HG03095 (cell line): ENCODE data around the gene PPARD.
"Not testable (repeated sequence)": the region's sequence is repeated elsewhere in the genome, so short reads cannot be mapped to it uniquely, and the experiment has no call there.

ENCODE experiments used
- ATAC-seq: cut with Tn5 transposase; IDR thresholded peaks from one replicate; pipeline ENCODE4 v1.9.1; 2021; ENCODE audit warnings: moderate library complexity; ENCODE audit not compliant: unreplicated experiment

The PPARD gene

DNA sequence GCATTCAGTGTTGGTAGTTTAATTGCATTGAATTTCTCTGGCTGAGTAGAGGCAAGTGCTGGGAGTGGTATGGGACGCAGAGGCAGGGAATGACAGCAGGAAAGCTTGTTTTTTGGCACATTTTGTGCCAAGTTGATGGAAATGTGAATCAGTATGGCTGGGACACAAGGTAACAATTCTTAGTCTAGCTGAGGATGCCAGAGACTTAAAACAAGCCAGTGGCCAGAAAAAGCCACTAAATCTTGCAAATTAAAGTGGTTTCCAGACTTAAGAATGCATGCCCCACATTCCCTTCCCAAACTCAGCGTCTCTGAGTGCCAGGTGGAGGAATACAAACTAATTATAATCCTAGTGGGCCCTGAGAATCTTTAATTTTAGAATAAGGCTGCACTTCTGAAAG is 35.9 kb downstream of the PPARD start:
- ATAC-seq = no peak

DNA sequence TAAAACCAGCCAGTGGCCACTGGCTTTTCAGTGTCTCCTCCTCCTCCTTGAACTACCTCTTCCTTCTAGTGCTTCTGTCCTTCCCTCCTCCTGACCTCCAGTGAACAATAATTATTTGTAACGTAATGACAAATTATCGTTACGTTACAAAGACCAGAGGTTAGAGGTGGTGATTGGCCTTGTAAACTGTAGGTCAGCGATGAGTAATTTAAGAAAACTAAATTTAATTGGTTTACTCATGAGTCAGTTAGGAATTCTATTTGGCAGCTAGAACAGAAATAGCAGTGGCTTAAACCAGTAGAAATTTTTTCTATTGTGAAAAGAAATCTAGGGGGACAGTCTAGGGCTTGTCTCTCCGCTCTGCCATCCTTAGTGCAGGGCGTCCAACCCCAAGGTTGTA is 38.8 kb downstream of the PPARD start:
- ATAC-seq = no peak

DNA sequence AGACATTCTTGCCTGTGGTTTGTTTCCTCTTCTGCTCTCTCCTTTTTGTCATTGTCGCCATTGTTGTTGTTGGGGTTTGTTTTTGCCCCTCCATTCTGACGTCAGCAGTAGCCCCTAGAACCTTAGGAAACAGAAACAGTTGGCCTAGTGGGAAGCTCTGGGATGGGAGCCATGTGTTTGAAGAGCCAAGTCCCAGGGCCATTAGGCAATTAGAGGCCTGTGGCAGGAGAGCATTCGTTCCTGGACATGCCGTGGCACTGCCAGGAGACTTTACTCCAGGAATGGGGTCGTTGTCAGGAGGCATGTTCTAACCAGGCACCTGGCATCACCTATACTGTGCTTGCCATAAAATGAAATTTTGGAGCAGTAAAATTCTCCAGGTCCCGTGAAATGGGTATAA is 39.7 kb downstream of the PPARD start:
- no peak for ATAC-seq

DNA sequence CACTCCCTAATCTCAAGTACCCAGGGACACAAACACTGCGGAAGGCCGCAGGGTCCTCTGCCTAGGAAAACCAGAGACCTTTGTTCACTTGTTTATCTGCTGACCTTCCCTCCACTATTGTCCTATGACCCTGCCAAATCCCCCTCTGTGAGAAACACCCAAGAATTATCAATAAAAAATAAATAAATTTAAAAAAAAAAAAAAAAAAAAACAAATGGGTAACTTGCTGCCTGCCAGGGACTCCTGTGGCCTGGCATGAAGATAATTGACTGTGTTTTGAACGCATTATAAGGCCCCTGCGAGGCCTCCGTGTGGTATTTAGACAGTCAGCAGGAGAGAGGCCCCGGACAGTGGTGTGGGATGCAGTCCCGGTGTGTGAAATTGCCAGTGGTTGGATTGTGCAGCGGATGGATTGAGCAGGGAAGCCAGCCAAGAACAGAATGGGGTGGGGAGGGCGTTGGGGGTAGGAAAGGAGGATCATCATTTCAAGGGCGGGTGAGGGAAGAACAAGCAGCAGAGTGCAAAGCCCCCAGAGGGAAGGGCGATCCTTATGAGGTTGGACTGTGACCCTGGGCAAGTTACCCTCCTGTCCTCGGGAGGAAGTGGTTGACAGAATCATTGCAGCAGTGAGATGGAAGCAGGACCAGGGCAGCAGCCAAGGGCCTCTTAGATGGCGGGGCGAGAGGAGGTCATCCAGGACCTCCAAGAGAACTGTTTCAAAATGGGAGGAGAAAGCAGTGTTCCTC is 43.3 kb downstream of the PPARD start:
- ATAC-seq = no peak

DNA sequence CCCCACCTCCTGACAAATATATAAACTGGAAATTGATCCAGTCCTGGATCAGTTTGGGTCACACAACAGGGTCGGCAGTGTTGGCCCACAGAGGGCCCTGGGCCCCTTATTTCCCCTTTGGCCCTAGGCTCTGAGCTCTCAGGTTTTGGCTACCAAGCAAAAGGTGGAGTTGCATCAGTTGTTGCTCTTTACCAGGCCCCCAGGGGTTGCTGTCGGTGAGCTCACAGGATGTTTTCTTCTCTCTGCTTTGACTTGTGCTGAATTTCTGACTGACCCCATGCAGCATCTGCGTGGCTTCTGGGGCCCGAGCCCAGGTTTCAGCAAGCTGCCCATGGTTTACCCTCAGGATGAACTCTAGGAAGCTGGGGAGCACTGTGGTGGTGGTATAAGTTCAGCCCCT is 44.6 kb downstream of the PPARD start:
- ATAC-seq = no peak

DNA sequence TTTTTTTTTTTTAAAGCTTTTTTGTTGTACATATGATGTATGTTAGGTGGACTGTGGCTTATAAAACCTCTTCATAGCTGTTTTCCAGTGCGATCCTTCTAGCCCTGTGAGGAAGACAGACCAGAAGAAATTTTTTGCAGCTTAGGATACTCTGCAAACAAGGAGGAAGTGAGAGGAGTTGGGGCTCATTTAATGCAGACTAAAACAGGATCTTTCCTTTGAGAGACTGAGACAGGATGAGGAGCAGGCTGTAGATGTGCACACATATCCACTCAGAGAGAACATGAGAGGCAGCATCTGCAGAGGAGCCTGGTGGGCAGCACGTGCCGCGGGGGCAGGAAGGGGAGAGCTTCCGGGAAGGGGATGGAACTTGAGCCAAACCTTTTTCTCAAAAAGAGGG is 45.7 kb downstream of the PPARD start:
- no peak for ATAC-seq

DNA sequence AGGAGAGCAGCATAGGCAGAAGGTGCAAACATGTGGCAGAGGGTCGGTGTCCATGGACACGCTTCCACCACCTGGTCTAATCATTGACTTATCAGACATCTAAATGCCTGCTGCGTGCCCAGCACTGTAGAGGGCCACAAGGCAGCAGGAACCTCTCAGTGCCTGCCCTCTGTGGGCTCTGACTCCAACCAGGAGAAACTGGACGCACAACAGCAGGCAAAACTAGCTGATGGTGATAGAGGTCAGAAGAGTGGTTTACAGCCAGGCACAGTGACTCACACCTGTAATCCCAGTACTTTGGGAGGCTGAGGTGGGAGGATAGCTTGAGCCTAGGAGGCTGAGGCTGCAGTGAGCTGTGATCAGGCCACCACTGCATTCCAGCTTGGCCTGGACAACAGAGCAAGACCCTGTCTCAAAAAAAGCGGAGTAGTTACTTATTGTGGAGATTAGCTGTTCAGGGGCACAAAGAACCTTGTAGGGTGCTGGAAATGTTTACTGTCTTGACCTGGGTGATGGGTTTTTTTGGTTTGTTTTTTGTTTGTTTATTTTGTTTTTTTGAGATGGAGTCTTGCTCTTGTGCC is 46.5 kb downstream of the PPARD start:
- ATAC-seq = no peak

DNA sequence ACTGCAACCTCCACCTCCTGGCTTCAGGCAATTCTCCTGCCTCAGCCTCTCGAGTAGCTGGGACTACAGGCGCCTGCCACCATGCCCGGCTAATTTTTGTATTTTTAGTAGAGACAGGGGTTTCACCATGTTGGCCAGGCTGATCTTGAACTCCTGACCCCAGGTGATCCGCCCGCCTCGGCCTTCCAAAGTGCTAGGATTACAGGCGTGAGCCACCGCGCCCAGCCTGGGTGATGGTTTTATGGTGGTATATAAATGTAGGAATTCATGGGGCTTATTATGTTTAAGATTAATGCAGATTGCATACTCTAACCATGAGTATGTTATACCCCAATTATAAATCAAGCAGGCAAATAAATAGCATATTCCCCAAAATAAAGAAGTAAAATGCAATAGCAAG is 47.0 kb downstream of the PPARD start:
- not testable (repeated sequence) for ATAC-seq

DNA sequence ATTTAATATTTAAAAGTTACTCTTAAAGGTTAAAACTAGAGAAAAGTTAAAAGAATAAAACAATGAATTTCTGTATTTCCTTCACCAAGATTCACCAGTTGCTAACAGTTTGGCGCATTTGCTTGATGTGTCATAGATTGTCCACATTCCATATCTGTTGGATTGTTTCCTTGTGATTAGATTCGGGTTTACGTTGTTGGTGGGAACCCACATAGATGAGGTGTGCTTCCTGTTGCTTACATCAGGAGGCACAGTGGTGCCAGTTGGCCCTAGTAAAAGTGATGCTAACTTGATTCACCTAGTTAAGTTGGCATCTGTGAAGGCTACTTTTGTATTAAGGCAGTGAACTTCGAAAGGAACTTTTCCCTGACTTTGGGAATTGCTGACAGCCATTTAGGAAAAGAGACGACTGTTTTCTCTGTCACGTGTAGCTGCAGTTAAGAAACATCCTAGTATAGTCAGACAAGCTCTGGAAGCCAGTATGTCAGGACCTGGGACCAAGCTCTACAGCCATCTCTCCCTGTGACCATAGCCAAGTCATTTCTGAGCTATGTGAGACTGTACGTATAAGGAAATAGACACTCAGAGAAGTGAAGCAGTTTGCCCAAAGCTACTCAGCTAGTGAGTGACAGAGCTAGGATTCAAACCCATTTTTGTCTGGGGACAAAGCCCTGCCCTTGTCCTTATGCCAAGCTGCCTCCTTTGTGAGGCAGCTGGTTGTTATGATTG is 49.0 kb downstream of the PPARD start:
- no peak for ATAC-seq

DNA sequence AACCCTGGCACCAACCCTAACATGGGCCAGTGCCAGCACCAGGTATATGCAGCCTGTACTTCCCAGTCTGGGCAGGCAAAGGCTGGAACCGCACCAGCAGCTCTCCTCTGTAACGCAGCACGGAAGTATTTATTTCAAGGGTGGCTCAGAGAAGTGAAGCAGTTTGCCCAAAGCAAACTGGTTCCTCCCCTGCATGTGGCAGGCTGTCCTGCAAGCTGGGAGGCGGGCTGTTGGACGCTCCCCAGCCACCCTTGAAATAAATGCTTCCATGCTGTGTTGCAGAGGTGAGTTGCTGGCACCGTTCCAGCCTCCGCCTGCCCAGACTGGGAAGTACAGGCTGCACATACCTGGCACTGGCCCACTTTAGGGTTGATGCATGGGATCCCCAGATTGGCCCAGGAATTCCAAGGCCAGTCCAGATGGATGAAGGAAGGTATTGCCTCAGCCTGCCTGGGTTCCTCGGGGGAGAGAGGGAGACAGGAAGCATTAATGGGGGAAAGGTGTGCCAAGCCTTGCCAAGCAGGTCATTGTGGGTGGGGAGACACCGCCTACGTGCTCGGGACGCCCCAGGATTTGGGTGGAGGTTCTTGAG is 49.8 kb downstream of the PPARD start:
- ATAC-seq = no peak

DNA sequence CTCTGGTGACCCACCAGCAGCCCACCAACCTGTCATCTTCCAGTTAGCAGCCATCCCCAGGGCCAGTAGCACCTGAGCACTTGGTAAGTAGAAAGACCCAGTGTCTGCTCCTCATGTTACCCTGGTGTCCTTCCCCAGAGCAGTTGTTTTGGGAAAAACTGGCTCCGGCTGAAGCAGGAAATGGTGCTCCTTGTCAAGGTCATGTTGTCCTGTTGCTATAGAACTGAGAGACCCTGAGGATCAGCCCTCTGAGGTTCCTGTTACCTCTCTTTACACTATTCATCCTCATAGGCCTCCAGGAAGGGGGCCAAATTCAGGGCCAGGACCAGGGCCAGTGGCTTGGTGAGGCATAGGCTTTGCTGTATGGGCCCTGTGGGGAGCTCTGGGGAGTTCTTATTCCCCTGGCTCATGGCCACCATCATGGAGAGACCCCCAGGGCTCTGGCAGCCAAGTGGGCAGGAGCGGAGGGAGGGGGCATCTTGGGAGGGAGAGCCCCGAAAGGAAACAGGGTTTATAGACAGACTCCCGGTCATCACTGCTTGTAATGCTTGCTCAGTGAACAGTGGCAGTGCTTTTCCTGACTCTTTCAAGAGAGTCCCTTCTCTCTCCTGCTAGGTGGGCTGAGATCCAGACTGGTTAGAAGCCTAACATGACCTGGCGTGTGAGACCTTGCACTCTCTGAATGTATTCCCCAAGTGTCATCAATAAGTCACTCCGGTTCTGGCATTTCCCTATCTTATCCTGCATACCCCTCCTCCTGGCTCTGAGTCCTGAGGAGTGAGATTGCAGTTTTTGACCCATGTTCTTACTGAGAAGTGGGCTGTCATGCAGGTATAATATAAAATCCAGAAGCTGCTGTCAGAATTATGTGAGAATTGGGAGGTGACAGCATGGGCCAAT is 50.7 kb downstream of the PPARD start:
- ATAC-seq = no peak

DNA sequence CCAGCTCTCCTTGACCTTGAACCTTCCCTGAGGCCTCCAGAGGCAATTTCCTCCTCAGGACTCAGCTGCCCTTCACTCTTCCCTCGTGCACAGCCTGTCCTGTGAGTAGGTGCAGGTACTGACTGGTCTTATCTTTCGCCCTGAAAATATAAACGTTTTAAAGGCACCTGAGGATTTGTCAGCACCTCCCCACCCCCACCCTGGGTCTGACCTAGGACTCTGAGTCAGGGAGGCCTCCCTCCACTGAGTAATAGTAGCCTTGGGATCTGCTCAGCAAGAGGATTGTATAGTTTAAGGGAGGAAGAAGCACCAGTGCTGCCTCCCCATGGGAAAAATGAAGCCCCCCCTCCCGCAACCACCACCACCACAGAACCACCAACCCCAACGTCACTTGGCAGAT is 54.6 kb downstream of the PPARD start:
- no peak for ATAC-seq

DNA sequence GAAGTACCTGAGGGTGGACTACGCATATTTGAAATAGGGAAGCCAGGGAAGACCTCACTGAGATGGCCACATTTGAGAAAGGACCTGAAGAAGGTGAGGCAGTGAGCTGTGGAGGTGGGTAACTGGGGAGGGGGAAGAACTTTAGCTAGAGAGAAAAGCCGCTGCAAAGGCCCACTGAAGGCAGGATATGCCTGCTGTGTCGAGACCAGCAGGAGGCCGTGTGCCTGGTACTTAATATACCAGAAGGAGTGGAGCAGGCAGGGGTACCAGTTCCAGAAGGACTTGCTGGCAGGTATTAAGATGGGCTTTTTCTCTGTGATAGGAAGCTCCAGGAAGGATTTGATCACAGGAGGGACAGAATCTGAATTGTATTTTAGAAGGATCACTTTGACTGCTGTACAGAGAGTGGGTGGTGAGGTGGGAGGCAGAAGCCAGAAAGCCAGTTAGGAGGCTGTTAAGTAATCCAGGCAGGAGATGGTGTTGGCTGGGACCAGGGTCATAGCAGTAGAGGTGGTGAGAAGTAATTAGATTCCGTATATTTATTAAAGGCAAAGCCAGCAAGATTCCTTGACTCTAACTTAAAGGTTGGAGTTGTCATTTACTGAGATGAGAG is 55.6 kb downstream of the PPARD start:
- no peak for ATAC-seq

DNA sequence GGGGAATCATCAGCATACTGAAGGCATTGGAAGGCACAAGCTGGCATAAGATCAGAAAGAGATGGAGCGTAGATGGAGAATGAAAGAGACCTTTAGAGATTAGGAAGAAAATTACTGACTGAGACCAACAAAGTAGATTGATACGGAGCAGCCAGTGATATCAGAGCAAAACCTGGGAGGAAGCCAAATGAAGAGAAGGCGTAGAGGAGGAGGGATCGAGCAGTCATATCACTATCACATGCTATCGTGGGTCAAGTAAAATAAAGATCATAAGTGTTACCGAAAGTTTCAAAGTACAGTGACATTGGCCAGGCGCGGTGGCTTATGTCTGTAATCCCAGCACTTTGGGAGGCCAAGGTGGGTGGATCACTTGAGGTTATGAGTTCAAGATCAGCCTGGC is 56.2 kb downstream of the PPARD start:
- ATAC-seq = no peak

DNA sequence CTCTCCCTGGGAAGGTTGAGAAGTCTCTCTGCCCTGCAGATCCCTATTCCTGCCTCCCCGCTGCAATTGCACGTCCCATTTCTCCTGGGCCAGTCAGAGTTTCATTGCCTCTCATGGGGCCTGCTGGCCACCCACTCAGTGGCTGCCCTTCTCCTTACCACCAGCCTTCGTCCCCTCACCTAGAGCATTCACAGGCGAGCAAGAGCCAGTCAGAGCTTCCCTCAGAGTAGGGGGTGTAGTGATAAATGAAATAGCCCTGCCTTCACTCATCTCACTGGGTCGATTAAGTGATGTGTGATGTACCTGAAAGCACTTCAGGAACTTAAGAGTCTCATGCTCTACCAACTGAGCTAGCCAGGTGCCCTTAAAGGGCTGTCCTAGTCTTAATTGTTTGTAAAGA is 57.8 kb downstream of the PPARD start:
- ATAC-seq = no peak

DNA sequence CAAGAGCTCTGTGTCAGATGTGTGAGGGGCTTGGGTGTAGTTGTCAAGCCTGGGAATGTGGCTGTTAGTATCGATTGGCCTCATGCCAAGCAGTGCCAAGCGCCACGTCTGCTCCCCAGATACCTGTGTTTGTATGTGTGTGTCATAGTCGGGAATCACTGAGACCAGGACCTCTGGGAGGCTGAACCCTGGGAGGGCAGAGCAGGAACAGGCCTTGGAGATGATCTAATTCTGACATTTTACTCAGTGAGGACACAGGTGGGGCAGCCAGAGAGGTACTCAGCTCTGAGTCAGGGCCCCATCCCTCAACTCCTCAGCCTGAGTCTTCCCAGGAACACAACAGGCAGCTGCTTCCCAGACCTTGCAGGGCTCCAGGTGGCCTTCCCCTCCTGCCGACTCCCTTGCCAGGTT is 58.5 kb downstream of the PPARD start:
- ATAC-seq = no peak

DNA sequence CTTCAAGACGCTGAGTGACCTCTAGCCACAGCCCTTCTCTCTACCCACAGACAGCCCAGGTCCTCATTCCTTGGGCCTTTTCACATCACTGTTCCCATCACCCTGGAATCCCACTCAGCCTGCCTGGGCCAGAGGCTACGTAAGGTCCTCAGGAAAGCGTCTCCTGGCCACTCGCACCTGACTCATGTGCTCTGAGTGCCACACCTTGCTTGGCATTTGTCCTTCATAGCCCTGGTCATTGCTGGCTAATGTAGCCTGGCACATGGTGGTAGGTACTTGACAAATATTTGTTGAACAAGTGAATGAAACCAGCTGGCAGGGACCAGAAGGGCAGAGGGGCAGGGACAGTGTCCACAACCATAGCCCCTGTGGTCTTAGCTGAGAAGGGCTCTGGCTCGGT is 59.2 kb downstream of the PPARD start:
- ATAC-seq = no peak

DNA sequence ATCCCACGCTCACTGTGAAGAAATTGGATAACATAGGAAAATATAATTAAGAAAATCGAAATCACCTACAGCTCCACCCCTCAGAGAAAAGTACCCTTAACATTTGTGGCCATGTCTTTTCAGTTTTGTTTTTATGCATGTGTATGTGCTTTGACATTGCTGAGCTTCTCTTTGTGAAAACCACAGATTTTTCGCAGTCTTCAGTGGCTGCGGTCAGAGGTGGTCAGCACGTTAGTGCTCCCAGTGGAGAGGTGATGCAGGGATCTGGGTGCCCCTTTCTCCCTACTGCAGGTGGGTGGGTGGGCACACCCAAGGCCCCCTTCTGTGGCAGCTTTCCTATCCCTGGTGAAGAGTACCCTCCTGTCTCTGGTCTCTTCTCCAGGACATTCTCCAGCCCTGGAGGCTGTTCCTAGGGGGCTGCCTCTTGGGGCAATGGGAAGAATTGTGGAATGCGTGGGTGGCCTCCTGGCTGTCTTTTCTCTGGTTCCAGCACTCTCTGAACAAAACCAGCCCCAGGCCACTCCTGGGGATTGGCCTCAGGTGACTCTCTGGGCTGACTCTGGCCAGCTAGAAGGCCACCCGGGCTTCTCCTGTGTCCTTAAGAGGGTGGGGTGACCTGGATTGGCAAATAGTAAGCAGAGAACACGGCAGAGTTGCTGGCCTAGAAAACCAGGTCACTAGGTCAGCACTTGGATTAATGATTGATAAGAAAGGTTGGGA is 59.9 kb downstream of the PPARD start:
- peak; percentile 54 for ATAC-seq

DNA sequence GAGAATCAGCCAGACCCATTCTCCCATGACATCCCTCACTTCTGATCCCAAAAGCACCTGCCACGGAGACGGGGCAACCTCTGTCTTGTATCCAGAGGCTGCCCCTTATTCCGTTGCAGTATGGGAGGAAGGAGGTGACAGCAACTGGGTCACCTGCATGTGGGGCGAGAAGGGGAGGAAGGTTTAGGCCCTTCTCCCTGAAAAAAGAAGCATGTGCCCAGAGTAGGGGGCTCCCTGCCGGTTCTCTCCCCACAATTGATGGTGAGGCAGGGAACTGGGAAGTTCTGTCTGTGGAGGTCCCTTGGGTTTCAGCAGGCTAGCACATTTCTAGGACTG is 60.5 kb downstream of the PPARD start:
- no peak for ATAC-seq
